Measurements from ENCODE around the gene SRSF3. TPM values are rescaled to one million over a fixed set of nuclear protein-coding genes. Genes with fewer than 3 reads are reported as not detected.
A peak's percentile ranks its signal among the peaks of the same experiment; 100 is the strongest.

The SRSF3 gene
- total RNA-seq, 1 donor from 2014 or later, result 404 TPM

DNA sequence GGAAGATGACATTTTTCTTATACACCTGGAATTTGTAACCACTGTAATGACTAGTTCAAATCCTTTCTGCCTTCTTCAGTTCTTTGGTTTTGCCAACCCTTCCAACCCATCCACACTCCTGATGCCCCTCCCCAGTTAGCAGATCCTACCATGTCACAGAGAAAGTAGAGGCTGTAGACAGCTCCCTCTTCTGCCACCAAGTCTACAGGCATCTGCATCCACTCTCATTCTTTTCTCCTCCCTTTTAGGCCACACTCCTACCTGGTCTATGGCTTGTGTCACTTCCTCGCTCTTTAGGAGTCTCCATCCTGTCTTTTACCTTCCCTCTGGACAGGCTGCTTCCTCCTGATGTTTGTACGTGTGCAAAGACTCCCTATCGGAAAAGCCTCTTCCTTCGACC is 33.3 kb upstream of the SRSF3 start:
- no peaks in the 10 kb centered on the region for H3K36me3 Mint-ChIP-seq
- no peaks in the 10 kb centered on the region for H3K27me3 Mint-ChIP-seq (ENCODE audit: low read depth)
- no peak overlapping the region for H3K27ac Mint-ChIP-seq
- H3K4me3 Mint-ChIP-seq, result no peak overlapping the region
- DNase-seq (ENCODE audit: low spot score in 2 of 2, unreplicated experiment in 2 of 2), result no peak
- TF ChIP-seq CTCF (IDR thresholded peaks at IDR 0.05; ENCODE audit: unreplicated experiment), result no peak
- H3K4me1 Mint-ChIP-seq, result peaks cover 16% of the 10 kb centered on the region
- no peaks in the 10 kb centered on the region for H3K9me3 Mint-ChIP-seq

- no peaks in the 10 kb centered on the region for H3K27me3 Mint-ChIP-seq (ENCODE audit: low read depth)
- no peaks in the 10 kb centered on the region for H3K9me3 Mint-ChIP-seq
- peaks cover 15% of the 10 kb centered on the region for H3K4me1 Mint-ChIP-seq
- H3K27ac Mint-ChIP-seq, result peak overlapping the region; percentile 23
- no peak overlapping the region for H3K4me3 Mint-ChIP-seq
- no peak for DNase-seq (ENCODE audit: low spot score in 2 of 2, unreplicated experiment in 2 of 2)
- TF ChIP-seq CTCF (IDR thresholded peaks at IDR 0.05; ENCODE audit: unreplicated experiment), result no peak
- H3K36me3 Mint-ChIP-seq, result no peaks in the 10 kb centered on the region
These were observed 30.8 kb upstream of the SRSF3 start for GRCh38 chr6:36563237-36563927.

- Mint-ChIP-seq H3K4me1 (peaks cover 15% of the 10 kb centered on the region), H3K9me3 (no peaks in the 10 kb centered on the region), H3K4me3 (no peak overlapping the region), H3K27me3 (ENCODE audit: low read depth) (no peaks in the 10 kb centered on the region), H3K27ac (no peak overlapping the region), H3K36me3 (no peaks in the 10 kb centered on the region)
- DNase-seq (ENCODE audit: low spot score in 2 of 2, unreplicated experiment in 2 of 2), result no peak
- TF ChIP-seq CTCF (IDR thresholded peaks at IDR 0.05; ENCODE audit: unreplicated experiment), result no peak
These were observed 30.3 kb upstream of the SRSF3 start for GRCh38 chr6:36563928-36564284.

GRCh38 chr6:36566418-36566905 is 27.7 kb upstream of the SRSF3 start:
- TF ChIP-seq CTCF (IDR thresholded peaks at IDR 0.05; ENCODE audit: unreplicated experiment), result no peak
- no peaks in the 10 kb centered on the region for H3K9me3 Mint-ChIP-seq
- no peak overlapping the region for H3K27ac Mint-ChIP-seq
- H3K4me3 Mint-ChIP-seq, result no peak overlapping the region
- H3K27me3 Mint-ChIP-seq (ENCODE audit: low read depth), result no peaks in the 10 kb centered on the region
- DNase-seq (ENCODE audit: low spot score in 2 of 2, unreplicated experiment in 2 of 2), result no peak
- H3K36me3 Mint-ChIP-seq, result no peaks in the 10 kb centered on the region
- peaks cover 13% of the 10 kb centered on the region for H3K4me1 Mint-ChIP-seq

DNA sequence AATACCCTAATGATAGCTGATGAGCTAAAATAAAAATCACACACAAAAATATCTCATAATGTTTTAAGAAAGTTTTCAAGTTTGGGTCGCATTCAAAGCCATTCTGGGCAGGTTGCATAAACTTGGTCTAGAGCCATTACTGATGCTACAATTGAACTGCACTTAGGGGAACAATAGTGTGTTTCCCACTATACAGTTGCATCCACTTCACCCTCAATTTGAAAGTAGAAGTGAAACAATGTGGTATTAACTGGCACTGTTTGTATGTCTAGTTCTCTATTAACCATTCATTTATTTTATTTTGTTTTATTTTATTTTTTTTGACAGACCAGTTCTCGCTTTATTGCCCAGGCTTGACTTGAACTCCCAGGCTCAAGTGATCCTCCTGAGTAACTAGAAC is 23.9 kb upstream of the SRSF3 start:
- Mint-ChIP-seq H3K36me3 (no peaks in the 10 kb centered on the region), H3K27ac (no peak overlapping the region), H3K9me3 (peaks cover 3% of the 10 kb centered on the region), H3K4me1 (peaks cover 2% of the 10 kb centered on the region), H3K4me3 (no peak overlapping the region), H3K27me3 (ENCODE audit: low read depth) (no peaks in the 10 kb centered on the region)
- TF ChIP-seq CTCF (IDR thresholded peaks at IDR 0.05; ENCODE audit: unreplicated experiment), result no peak
- DNase-seq (ENCODE audit: low spot score in 2 of 2, unreplicated experiment in 2 of 2), result no peak

All from mesothelial cell of epicardium (in vitro differentiated cells).